ENCODE results near the gene PRKCA. TPM values are rescaled to one million over a fixed set of nuclear protein-coding genes. Genes with fewer than 3 reads are reported as not detected.

Gene PRKCA
- total and polyA plus RNA-seq, 10 of the 15 experiments (the other 5 are each of a cell fraction or from before 2014, with no cell fraction given): 0.11 to 14.6 (median 0.72) TPM

DNA sequence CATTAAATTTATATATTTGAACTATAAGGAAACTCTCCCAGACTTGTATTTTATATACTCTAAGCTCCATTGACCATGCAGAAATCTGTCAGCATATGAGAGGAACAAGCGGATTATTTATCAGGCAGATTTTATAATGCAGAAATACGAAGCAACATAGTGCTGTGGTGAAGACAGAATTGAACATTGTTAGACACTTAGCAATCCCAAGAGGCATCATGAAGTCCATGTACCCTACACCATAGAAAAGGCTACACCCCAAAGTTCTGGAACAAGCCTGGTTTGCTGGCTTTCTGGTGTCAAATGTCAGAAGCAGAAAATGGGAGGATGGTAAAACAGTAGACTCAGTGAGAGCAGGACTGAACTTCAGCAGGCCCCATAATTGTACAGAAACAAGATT, 241.1 kb downstream of the PRKCA start:
- intact Hi-C loops (cut with micrococcal nuclease; ENCODE audit: unreplicated experiment) (loop anchor here (5.0 kb wide), 2 partner anchors 76 to 169 kb away; no protein-coding TSS in a partner anchor), in situ Hi-C loops (cut with MboI) (no loop called here)
- TF ChIP-seq NR2C1 (IDR thresholded peaks at IDR 0.05) (no peak), CHD2 (IDR thresholded peaks at IDR 0.05; ENCODE audit: borderline replicate concordance, low read depth, low read length) (no peak), ZNF384 (IDR thresholded peaks at IDR 0.05; ENCODE audit: borderline replicate concordance, low read depth, low read length) (no peak), POLR2AphosphoS2 (IDR thresholded peaks at IDR 0.05; ENCODE audit: low read depth, low read length) (no peak), FOXK2 (IDR thresholded peaks at IDR 0.05) (no peak)
- TF ChIP-seq, protein P1, sequence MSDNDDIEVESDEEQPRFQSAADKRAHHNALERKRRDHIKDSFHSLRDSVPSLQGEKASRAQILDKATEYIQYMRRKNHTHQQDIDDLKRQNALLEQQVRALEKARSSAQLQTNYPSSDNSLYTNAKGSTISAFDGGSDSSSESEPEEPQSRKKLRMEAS (IDR thresholded peaks at IDR 0.05; ENCODE audit: low read depth, low read length): no peak
- DNase-seq (ENCODE audit: low read depth, low spot score): no peak
- RAD21 ChIA-PET (ENCODE audit: unreplicated experiment): interaction anchor here (0.9 to 3.1 kb wide), 2 partner anchors 23 to 170 kb away, joined by 3 to 21 read pairs; no protein-coding TSS in a partner anchor
- H3K9ac ChIP-seq (ENCODE audit: control insufficient read depth, insufficient read depth, low read length): no peak overlapping the region
- no peak overlapping the region for H3K27ac ChIP-seq (ENCODE audit: control insufficient read depth, insufficient read depth)
- WGBS (ENCODE audit: insufficient coverage, insufficient replicate concordance, low lambda C conversion rate, missing lambda C conversion rate): 58% methylated on average over 2 of the region's 2 CpGs
- H3K4me1 ChIP-seq (ENCODE audit: control insufficient read depth, insufficient read depth, low read length): peaks cover 9% of the 10 kb centered on the region
- H3K4me3 ChIP-seq: no peak overlapping the region
- CTCF ChIA-PET: interaction anchor here (1.5 kb wide), 1 partner anchor 23 kb away, joined by 6 read pairs; no protein-coding TSS in a partner anchor
- no peaks in the 10 kb centered on the region for H3K27me3 ChIP-seq (replicated peaks in 1 of 2; ENCODE audit: control insufficient read depth in 2 of 2, insufficient read depth in 2 of 2, low read length in 1 of 2)
- no peaks in the 10 kb centered on the region for H3K79me2 ChIP-seq (ENCODE audit: control insufficient read depth, insufficient read depth, low read length)
- H3K4me2 ChIP-seq (ENCODE audit: control insufficient read depth, insufficient read depth): no peak overlapping the region
- peaks cover 2% of the 10 kb centered on the region; the same call in 2 of the 3 replicates for H3K9me3 ChIP-seq (replicated peaks; ENCODE audit: control insufficient read depth, insufficient read depth, low read length)
- no peaks in the 10 kb centered on the region for H4K20me1 ChIP-seq (ENCODE audit: control insufficient read depth, insufficient read depth)
- POLR2A ChIA-PET: no interaction called here
- no peak for ATAC-seq
- BruUV-seq (replicated peaks): no TSS peak
- SMC1A ChIA-PET (ENCODE audit: uncharacterized antibody, unreplicated experiment): interaction anchor here (1.8 to 4.3 kb wide), 2 partner anchors 24 to 74 kb away, joined by 5 to 24 read pairs; no protein-coding TSS in a partner anchor
- H2AFZ ChIP-seq (ENCODE audit: control insufficient read depth, low read depth, low read length): no peak overlapping the region
- FAIRE-seq: no peak
- no peaks in the 10 kb centered on the region for H3K36me3 ChIP-seq (ENCODE audit: control insufficient read depth in 2 of 2, insufficient read depth in 2 of 2, low read length in 1 of 2)

DNA sequence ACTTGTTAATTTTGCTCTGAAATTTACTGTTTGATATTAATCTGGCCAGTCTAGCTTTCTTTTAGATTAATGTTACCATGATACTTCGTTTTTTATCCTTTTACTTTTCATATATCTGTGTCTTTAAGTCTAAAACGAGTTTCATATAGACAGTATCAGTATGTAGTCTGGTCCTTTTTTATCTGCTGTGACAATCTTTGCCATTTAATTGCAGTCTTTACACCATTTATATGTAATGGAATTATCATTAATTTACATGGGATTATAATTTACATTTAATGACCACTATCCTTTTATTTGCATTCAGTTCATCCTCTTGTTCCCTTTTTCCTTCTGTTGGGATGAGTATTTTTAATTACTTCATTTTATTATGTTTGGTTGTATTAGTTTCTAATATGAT, 243.5 kb downstream of the PRKCA start:
- Histone ChIP-seq H3K4me2 (ENCODE audit: control insufficient read depth, insufficient read depth) (no peak overlapping the region), H3K9ac (ENCODE audit: control insufficient read depth, insufficient read depth, low read length) (no peak overlapping the region), H3K27ac (ENCODE audit: control insufficient read depth, insufficient read depth) (no peak overlapping the region), H3K4me3 (no peak overlapping the region), H3K4me1 (ENCODE audit: control insufficient read depth, insufficient read depth, low read length) (peaks cover 9% of the 10 kb centered on the region), H4K20me1 (ENCODE audit: control insufficient read depth, insufficient read depth) (no peaks in the 10 kb centered on the region), H3K79me2 (ENCODE audit: control insufficient read depth, insufficient read depth, low read length) (no peaks in the 10 kb centered on the region), H3K36me3 (ENCODE audit: control insufficient read depth in 2 of 2, insufficient read depth in 2 of 2, low read length in 1 of 2) (no peaks in the 10 kb centered on the region), H3K27me3 (replicated peaks in 1 of 2; ENCODE audit: control insufficient read depth in 2 of 2, insufficient read depth in 2 of 2, low read length in 1 of 2) (no peaks in the 10 kb centered on the region), H3K9me3 (replicated peaks; ENCODE audit: control insufficient read depth, insufficient read depth, low read length) (peaks cover 2% of the 10 kb centered on the region; the same call in 2 of the 3 replicates), H2AFZ (ENCODE audit: control insufficient read depth, low read depth, low read length) (no peak overlapping the region)
- FAIRE-seq (no peak), ATAC-seq (no peak), DNase-seq (ENCODE audit: low read depth, low spot score) (no peak)
- intact Hi-C loops (cut with micrococcal nuclease; ENCODE audit: unreplicated experiment) (no loop called here), in situ Hi-C loops (cut with MboI) (no loop called here)
- POLR2A ChIA-PET: no interaction called here
- BruUV-seq (replicated peaks): no TSS peak
- SMC1A ChIA-PET (ENCODE audit: uncharacterized antibody, unreplicated experiment): interaction anchor here (0.5 to 1.3 kb wide), 3 partner anchors 23 to 928 kb away, joined by 3 read pairs; no protein-coding TSS in a partner anchor
- 0% methylated on average over 2 of the region's 2 CpGs for WGBS (ENCODE audit: insufficient coverage, insufficient replicate concordance, low lambda C conversion rate, missing lambda C conversion rate)
- TF ChIP-seq FOXK2 (IDR thresholded peaks at IDR 0.05): no peak
- RAD21 ChIA-PET (ENCODE audit: unreplicated experiment): interaction anchor here (0.5 to 1.3 kb wide), 2 partner anchors 21 to 75 kb away, joined by 3 to 4 read pairs; no protein-coding TSS in a partner anchor
- CTCF ChIA-PET: interaction anchor here (1.8 kb wide), 1 partner anchor 21 kb away, joined by 5 read pairs; no protein-coding TSS in a partner anchor

Measured in GM12878 (cell line).